Astrocyte of the cerebellum (primary cell): ENCODE results near the gene EDIL3.
"Not testable (repeated sequence)": the region's sequence is repeated elsewhere in the genome, so short reads cannot be mapped to it uniquely, and the experiment has no call there.

Source experiments
- DNase-seq: peaks from one replicate; pipeline ENCODE4 v3.0.0-alpha.2; 2011; ENCODE audit warnings: low read depth
- H3K4me3 ChIP-seq: 2 replicates; pipeline ENCODE4 v1.5.1; 2011; ENCODE audit warnings: mild to moderate bottlenecking, low read depth, low read length, moderate library complexity
- CTCF ChIP-seq: IDR thresholded peaks from 2 replicates; pipeline ENCODE4 v1.5.1; 2012; ENCODE audit warnings: low read length, low read depth, moderate library complexity, mild to moderate bottlenecking; ENCODE audit errors: missing control alignments
- in situ Hi-C: cut with HindIII; loops from 2 replicates; pipeline ENCODE4 v1.10.0; 2017; ENCODE audit warnings: low sequenced_read_pairs

Gene EDIL3

GRCh38 chr5:84360056-84360455 lies 24.6 kb downstream of the EDIL3 start:
- no peak overlapping the region for H3K4me3 ChIP-seq
- in situ Hi-C loops, result no loop called here
- no peak for TF ChIP-seq CTCF
- DNase-seq, result no peak

GRCh38 chr5:84354101-84354500 lies 30.6 kb downstream of the EDIL3 start:
- in situ Hi-C loops, result no loop called here

GRCh38 chr5:84344788-84345187 lies 39.9 kb downstream of the EDIL3 start:
- no peak for TF ChIP-seq CTCF
- H3K4me3 ChIP-seq, result no peak overlapping the region
- in situ Hi-C loops, result no loop called here
- DNase-seq, result no peak

More at GRCh38 chr5:84354101-84354500, 30.6 kb downstream of the EDIL3 start:
- H3K4me3 ChIP-seq, result no peak overlapping the region
- no peak for TF ChIP-seq CTCF
- DNase-seq, result no peak

GRCh38 chr5:84343171-84343570 lies 41.5 kb downstream of the EDIL3 start:
- H3K4me3 ChIP-seq, result no peak overlapping the region
- peak; percentile 26 for DNase-seq
- in situ Hi-C loops, result no loop called here
- no peak for TF ChIP-seq CTCF

GRCh38 chr5:84332106-84332505 lies 52.6 kb downstream of the EDIL3 start:
- TF ChIP-seq CTCF, result no peak
- in situ Hi-C loops, result no loop called here
- no peak overlapping the region for H3K4me3 ChIP-seq
- DNase-seq, result no peak

- H3K4me3 ChIP-seq, result no peak overlapping the region
- no peak for TF ChIP-seq CTCF
- in situ Hi-C loops, result no loop called here
- DNase-seq, result no peak
These were observed 57.1 kb downstream of the EDIL3 start for GRCh38 chr5:84327591-84327990.

- in situ Hi-C loops, result no loop called here
- DNase-seq, result no peak
- TF ChIP-seq CTCF, result no peak
- H3K4me3 ChIP-seq, result no peak overlapping the region
These were observed 62.0 kb downstream of the EDIL3 start for GRCh38 chr5:84322646-84323045.

- in situ Hi-C loops, H3K4me3 ChIP-seq: not testable (repeated sequence)
- DNase-seq, result peak; percentile 35
These were observed 66.9 kb downstream of the EDIL3 start for GRCh38 chr5:84317826-84318225.

GRCh38 chr5:84312280-84312679 lies 72.4 kb downstream of the EDIL3 start:
- DNase-seq, in situ Hi-C loops: not testable (repeated sequence)

GRCh38 chr5:84309850-84310249 lies 74.8 kb downstream of the EDIL3 start:
- in situ Hi-C loops, result not testable (repeated sequence)

More at GRCh38 chr5:84312280-84312679, 72.4 kb downstream of the EDIL3 start:
- not testable (repeated sequence) for H3K4me3 ChIP-seq

More at GRCh38 chr5:84309850-84310249, 74.8 kb downstream of the EDIL3 start:
- not testable (repeated sequence) for H3K4me3 ChIP-seq, DNase-seq
